GM19099 (cell line): ENCODE data around the gene EXOSC5.

Experiments
- POLR2A ChIP-seq: IDR thresholded peaks from 3 replicates; pipeline ENCODE4 v1.6.1; 2011; ENCODE audit warnings: low read depth; ENCODE audit not compliant: insufficient read length; ENCODE audit errors: extremely low read depth

Gene EXOSC5

DNA sequence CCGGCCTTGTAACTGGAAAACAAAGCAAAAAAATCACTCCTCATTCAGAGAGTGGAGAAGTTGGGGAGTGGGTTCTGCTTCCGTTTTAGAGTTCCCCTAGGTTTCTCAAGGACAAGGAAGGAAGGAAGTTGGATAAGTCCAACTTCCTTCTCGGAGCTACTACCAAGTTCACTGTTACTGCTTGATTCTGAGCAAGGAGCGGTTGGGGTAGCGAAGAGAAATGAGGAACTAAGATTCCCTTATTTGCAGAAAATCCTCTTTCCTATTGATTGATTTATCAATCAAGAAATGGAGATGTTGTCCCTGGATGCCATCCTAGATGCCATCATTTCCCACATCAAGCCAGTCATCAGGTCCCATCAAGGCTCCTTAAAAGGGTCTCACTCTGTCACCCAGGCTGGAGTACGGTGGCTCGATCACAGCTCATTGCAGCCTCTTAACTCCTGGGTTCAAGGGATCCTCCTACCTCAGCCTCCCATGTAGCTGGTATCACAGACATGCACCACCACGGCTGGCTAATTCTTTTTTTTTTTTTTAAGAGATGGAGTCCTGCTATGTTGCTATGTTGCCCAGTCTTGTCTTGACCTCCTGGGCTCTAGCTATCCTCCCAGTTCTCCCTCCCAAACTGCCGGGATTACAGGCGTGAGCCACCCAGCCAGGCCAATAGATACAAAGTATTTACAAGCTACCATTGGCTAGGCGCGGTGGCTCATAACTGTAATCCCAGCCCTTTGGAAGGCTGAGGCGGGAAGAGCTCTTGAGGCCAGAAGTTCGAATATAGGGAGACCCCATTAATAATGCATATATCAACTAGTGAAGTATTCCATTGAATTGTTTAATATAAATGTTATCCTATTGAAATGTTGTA, 32.4 kb downstream of the EXOSC5 start:
- TF ChIP-seq POLR2A: no peak

DNA sequence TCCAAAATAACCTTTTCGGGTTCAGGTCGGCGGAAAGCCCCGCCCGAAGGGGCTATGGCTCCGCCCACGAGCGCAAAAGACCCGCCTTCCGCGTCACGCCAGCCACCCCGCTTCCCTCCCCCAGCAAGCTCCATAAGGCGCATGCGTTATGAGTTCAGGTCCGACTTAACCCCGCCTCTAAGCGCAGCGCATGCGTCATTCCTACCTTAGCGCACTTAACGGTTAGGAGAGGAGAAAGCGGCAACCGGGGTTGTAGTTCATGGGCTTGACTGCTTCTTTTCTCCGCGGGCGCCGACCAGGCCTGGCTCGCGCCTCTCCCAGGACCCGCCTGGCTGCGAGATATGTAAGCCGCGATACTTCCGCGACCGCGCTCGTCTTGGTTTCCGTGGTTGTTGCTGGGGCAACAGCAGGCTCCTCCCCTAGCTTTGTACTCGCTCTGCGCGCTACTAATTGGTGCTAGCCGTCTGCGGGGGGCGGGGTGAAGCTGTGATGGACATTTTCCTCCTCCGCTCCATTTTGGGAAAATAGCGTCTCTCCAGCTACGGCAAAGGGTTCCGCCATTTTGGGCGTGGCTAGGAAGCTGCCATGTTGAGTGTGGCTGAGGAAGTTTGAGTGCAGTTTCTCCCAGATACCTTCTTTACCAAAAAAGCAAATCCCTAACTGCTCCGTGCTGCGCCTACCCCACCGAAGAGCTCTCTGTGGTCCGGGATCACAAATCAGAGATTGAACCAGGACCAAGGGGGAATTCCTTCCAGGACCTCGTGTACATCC, 33.2 kb downstream of the EXOSC5 start, which contains the start of gene B9D2:
Gene B9D2 (minus strand): TSS at position 397 of the 771 bp plus-strand sequence. CDS start 630 bp downstream, outside the sequence.
- TF ChIP-seq POLR2A: peak; percentile 83

- TF ChIP-seq POLR2A: no peak
Observed at GRCh38 chr19:41363371-41363752, 33.8 kb downstream of the EXOSC5 start.

GRCh38 chr19:41362143-41362847, 34.9 kb downstream of the EXOSC5 start:
- TF ChIP-seq POLR2A: no peak

GRCh38 chr19:41359741-41360140, 37.4 kb downstream of the EXOSC5 start:
- no peak for TF ChIP-seq POLR2A

GRCh38 chr19:41357746-41358145, 39.4 kb downstream of the EXOSC5 start:
- no peak for TF ChIP-seq POLR2A

DNA sequence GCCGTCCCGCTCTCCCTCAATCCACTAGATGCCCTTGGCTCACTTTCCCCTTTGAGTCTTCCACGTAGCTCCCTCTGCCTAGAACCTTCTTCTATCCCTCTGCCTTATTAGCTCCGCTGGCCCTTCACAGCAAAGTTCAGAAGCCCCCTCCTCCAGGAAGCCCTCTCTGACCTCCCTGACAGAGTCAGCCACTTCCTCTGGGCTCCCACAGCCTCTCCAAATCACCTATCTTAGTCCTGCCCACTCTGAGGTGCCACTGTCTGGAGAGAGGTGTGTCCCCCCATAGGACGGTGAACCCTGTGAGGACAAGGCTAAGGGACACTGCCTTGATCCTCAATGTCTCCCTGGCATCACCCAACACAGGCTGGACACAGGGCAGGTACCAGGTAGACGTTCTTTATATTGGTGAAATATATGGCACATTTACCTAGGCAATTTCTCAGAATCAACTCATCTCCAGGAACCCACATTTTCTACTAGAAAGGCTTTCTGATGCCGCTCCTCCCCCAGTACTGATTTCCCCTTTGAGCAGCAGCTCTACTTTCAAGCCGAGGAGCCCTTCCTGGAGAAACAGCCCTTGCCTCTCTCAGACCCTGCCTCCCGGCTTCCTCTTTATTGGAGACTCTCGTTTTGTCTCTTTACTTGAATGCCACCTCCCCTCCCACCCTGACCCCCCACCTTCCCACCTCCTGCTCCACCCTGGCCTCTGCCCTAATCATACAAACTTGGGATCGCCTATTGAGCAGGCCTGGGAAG, 40.0 kb downstream of the EXOSC5 start:
- TF ChIP-seq POLR2A: no peak

GRCh38 chr19:41355802-41356201, 41.4 kb downstream of the EXOSC5 start:
- no peak for TF ChIP-seq POLR2A

DNA sequence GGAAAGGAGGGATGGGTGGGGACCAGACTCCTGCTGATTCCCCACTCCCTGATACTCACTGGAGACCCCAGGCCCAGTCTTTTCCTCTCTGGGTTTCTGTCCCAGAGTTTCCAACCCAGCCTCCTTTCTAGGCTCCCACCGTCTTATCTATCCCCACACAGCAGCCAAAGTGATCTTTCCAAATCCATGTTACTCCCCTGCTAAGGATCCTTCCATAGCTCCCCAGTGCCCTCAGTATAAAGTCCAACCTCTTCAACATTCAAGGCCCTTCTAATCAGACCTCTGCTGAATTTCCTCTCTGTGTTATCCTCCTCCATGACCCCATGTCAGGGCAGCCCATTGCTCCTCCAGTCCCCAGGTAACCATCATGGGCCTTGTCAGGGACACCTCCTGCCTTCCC, 42.1 kb downstream of the EXOSC5 start:
- no peak for TF ChIP-seq POLR2A

DNA sequence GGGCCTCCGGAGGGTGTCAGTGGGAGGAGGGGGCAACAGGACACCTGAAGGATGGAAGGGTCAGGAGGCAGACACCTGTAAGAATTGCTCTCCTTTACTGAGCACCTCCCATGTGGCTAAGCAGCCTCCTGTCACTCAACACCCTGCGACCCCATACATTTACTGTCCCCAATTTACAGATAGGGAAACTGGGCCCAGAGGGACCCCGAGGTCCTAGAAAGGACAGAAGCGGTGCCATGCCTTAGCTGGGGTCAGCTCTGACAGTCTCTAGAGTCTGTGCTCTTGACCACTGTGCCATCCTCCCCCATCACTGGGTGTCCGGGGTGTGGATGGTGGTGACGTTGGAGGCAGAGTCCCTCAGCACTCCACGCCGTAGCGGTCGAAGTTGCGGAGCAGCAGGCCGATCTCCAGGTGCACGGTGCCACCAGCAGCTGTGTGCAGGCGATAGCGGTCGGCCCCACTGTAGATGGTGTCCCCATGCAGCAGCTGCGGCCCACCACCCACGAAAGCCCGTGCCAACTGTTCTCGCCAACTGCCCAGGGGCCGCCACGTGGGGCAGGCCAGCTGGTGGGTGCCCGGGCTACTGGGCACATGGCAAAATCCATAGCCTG, 42.7 kb downstream of the EXOSC5 start:
- TF ChIP-seq POLR2A: no peak

DNA sequence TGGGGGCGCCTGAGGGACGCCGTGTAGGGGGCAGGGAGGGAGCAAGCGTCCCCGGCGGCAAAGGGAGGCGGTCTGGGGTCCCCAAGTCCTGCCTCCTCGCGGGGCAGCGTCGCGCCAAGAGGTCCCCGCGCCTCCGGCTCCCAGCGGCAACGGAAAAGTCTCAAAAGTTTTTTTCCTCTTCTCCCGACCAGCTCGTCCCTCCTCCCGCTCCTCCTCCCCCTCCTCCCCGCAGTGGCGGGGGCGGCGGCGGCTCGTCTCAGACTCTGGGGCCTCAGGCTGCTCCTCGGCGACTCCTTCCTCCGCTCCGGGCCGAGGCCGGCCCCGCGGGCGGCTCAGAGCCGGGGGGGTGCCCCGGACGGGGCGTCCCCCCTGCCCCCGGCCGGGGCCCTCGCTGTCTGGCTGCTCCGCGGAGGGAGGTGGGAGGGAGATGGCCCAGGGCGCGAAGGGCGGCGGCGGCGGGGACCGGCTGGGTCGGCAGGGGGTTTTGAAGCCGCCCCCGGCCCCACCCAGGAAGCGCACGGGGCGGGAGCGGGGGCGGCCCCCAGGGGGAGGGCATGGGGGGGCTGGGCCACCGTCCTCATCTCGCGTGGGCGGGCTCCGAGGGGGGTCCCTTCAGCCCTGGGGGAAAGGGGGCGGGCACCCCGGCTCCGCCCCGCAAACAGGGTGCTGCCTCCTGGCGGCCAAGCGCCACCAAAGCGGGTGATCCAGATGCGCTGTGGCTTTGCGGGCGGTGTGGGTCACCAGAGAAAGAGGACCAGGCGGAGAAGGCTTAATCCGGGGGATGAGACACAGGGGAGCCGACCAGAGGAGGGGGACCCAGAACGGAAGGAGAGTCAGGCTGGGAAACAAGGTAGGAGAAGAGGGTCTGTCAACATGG, 43.5 kb downstream of the EXOSC5 start, which contains the start of gene TGFB1:
Gene TGFB1 (minus strand): TSS at position 457 of the 877 bp plus-strand sequence. CDS start 878 bp downstream, outside the sequence.
- TF ChIP-seq POLR2A: peak; percentile 94

DNA sequence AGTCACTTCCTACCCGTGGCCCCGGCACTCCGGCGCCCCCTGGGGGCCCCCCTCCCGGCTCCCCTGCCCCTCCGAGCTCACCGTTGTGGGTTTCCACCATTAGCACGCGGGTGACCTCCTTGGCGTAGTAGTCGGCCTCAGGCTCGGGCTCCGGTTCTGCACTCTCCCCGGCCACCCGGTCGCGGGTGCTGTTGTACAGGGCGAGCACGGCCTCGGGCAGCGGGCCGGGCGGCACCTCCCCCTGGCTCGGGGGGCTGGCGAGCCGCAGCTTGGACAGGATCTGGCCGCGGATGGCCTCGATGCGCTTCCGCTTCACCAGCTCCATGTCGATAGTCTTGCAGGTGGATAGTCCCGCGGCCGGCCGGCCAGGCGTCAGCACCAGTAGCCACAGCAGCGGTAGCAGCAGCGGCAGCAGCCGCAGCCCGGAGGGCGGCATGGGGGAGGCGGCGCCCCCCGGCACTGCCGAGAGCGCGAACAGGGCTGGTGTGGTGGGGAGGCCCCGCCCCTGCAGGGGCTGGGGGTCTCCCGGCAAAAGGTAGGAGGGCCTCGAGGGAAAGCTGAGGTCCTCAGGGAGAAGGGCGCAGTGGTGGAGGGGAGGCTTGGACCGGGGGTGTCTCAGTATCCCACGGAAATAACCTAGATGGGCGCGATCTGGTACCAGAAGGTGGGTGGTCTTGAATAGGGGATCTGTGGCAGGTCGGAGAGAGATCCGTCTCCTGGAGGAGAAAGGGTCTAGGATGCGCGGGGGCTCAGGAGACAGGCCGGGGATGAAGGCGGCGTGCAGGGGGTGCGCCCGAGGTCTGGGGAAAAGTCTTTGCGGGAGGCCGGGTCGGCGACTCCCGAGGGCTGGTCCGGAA, 44.3 kb downstream of the EXOSC5 start:
- TF ChIP-seq POLR2A: no peak
